ENCODE data around the gene ULBP1. TPM values are rescaled to one million over a fixed set of nuclear protein-coding genes. Genes with fewer than 3 reads are reported as not detected.
"Not testable (repeated sequence)": the region's sequence is repeated elsewhere in the genome, so short reads cannot be mapped to it uniquely, and the experiment has no call there.

The ULBP1 gene
- total and polyA plus RNA-seq, 2 experiments from 2014 or later, result 0.27 TPM

- WGBS (ENCODE audit: low lambda C conversion rate, missing lambda C conversion rate), result 57% methylated on average over 2 of the region's 2 CpGs
- H3K4me2 ChIP-seq, result no peak overlapping the region
- no peak for TF ChIP-seq EZH2 (IDR thresholded peaks at IDR 0.05; ENCODE audit: borderline replicate concordance)
- no peak for TF ChIP-seq EZH2phosphoT487 (IDR thresholded peaks at IDR 0.05; ENCODE audit: low read depth, severe bottlenecking, unreplicated experiment)
- TF ChIP-seq, protein P1, sequence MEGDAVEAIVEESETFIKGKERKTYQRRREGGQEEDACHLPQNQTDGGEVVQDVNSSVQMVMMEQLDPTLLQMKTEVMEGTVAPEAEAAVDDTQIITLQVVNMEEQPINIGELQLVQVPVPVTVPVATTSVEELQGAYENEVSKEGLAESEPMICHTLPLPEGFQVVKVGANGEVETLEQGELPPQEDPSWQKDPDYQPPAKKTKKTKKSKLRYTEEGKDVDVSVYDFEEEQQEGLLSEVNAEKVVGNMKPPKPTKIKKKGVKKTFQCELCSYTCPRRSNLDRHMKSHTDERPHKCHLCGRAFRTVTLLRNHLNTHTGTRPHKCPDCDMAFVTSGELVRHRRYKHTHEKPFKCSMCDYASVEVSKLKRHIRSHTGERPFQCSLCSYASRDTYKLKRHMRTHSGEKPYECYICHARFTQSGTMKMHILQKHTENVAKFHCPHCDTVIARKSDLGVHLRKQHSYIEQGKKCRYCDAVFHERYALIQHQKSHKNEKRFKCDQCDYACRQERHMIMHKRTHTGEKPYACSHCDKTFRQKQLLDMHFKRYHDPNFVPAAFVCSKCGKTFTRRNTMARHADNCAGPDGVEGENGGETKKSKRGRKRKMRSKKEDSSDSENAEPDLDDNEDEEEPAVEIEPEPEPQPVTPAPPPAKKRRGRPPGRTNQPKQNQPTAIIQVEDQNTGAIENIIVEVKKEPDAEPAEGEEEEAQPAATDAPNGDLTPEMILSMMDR (IDR thresholded peaks at IDR 0.05; ENCODE audit: poor library complexity), result no peak
- no peak for DNase-seq (ENCODE audit: low spot score)
- H3K27ac ChIP-seq, result no peak overlapping the region
- H3K36me3 ChIP-seq (replicated peaks; ENCODE audit: insufficient read depth, low read depth), result no peaks in the 10 kb centered on the region
- H3K4me3 ChIP-seq, result no peak overlapping the region
- no peaks in the 10 kb centered on the region for H4K20me1 ChIP-seq (ENCODE audit: insufficient read depth, poor library complexity, severe bottlenecking)
- H2AFZ ChIP-seq, result no peak overlapping the region
- H3K79me2 ChIP-seq, result no peaks in the 10 kb centered on the region
- H3K9me3 ChIP-seq (ENCODE audit: low read depth), result no peaks in the 10 kb centered on the region
- peaks cover under 1% of the 10 kb centered on the region for H3K4me1 ChIP-seq (ENCODE audit: insufficient read depth)
- no peaks in the 10 kb centered on the region for H3K9me2 ChIP-seq (replicated peaks; ENCODE audit: insufficient read depth)
- peaks cover 90% of the 10 kb centered on the region for H3K27me3 ChIP-seq
Observed at GRCh38 chr6:149969635-149970034, 5.9 kb downstream of the ULBP1 start.

DNA sequence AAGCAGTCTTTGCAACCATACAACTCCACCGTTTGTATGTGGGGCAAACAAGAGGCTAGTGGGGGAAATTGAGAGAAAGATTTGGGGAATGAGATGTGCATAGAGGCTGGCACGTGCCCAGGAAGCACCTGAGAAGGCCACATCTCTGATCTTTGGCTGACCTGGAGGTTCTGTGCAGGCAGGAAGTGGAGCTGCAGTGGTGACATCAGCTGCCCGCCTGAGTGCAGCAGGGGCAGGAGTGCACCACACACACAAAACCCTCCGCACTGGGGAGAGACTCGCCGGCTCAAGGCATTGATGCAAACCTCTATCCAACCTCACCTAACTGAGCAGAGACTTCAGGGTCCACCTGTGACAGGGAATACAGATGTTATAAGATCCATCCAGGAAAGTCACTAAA, 10.7 kb downstream of the ULBP1 start:
- H3K79me2 ChIP-seq; H3K4me2 ChIP-seq; H3K9me3 ChIP-seq (ENCODE audit: low read depth); H3K4me3 ChIP-seq; H2AFZ ChIP-seq; H3K27ac ChIP-seq; H3K4me1 ChIP-seq (ENCODE audit: insufficient read depth); H3K9me2 ChIP-seq (replicated peaks; ENCODE audit: insufficient read depth); H3K36me3 ChIP-seq (replicated peaks; ENCODE audit: insufficient read depth, low read depth); H4K20me1 ChIP-seq (ENCODE audit: insufficient read depth, poor library complexity, severe bottlenecking); DNase-seq (ENCODE audit: low spot score): not testable (repeated sequence)
- H3K27me3 ChIP-seq, result peaks cover 88% of the 10 kb centered on the region
- 51% methylated on average over 6 of the region's 6 CpGs for WGBS (ENCODE audit: low lambda C conversion rate, missing lambda C conversion rate)

DNA sequence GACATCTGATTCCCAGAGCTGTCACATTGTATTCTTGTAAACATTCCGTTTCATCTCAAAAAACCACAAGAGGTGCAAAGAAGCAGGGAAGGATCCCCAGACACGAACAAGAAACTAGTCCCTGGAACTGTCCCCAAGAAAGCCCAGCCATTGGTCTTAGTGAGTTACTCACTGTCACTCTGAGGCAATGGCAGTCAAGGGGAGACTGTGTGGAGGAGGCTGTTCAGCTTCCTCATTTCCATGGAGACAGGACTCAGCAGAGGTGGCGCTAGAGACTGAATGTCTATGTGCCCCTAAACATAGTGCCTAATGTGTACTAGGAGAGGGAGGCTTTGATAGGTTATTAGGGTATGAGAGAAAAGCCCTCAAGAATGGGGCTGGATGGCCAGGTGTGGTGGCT, 11.1 kb downstream of the ULBP1 start:
- H3K9me2 ChIP-seq (replicated peaks; ENCODE audit: insufficient read depth), result no peaks in the 10 kb centered on the region
- peaks cover 88% of the 10 kb centered on the region for H3K27me3 ChIP-seq
- TF ChIP-seq, protein P1 (IDR thresholded peaks at IDR 0.05; ENCODE audit: poor library complexity), result no peak
- TF ChIP-seq EZH2 (IDR thresholded peaks at IDR 0.05; ENCODE audit: borderline replicate concordance) (no peak), EZH2phosphoT487 (IDR thresholded peaks at IDR 0.05; ENCODE audit: low read depth, severe bottlenecking, unreplicated experiment) (no peak)
- no peaks in the 10 kb centered on the region for H3K9me3 ChIP-seq (ENCODE audit: low read depth)
- no peaks in the 10 kb centered on the region for H3K36me3 ChIP-seq (replicated peaks; ENCODE audit: insufficient read depth, low read depth)
- 45% methylated on average over 3 of the region's 3 CpGs for WGBS (ENCODE audit: low lambda C conversion rate, missing lambda C conversion rate)
- DNase-seq (ENCODE audit: low spot score), result no peak
- no peak overlapping the region for H3K4me3 ChIP-seq
- no peak overlapping the region for H2AFZ ChIP-seq
- H3K4me1 ChIP-seq (ENCODE audit: insufficient read depth), result no peaks in the 10 kb centered on the region
- no peaks in the 10 kb centered on the region for H4K20me1 ChIP-seq (ENCODE audit: insufficient read depth, poor library complexity, severe bottlenecking)
- no peaks in the 10 kb centered on the region for H3K79me2 ChIP-seq
- no peak overlapping the region for H3K4me2 ChIP-seq
- no peak overlapping the region for H3K27ac ChIP-seq

DNA sequence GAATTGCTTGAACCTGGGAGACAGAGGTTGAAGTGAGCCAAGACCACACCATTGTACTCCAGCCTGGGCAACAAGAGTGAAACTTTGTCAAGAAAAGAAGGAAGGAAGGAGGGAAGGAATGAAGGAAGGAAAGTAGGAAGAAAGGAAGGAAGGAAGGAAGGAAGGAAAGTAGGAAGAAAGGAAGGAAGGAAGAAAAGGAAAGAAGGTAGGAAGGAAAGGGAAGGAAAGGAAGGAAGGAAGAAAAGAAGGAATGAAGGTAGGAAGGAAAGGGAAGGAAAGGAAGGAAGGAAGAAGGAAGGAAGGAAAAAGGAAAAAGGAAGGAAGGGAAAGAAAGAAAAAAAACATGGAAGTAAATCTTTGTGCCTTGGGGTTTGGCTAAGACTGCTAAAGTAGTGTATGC, 11.7 kb downstream of the ULBP1 start:
- H3K9me2 ChIP-seq (replicated peaks; ENCODE audit: insufficient read depth), result no peaks in the 10 kb centered on the region
- DNase-seq (ENCODE audit: low spot score), result no peak

More for the DNA sequence above, 11.7 kb downstream of the ULBP1 start:
- H2AFZ ChIP-seq, result no peak overlapping the region
- peaks cover 87% of the 10 kb centered on the region for H3K27me3 ChIP-seq
- no peak overlapping the region for H3K4me3 ChIP-seq
- H4K20me1 ChIP-seq (ENCODE audit: insufficient read depth, poor library complexity, severe bottlenecking), result no peaks in the 10 kb centered on the region
- TF ChIP-seq EZH2phosphoT487 (IDR thresholded peaks at IDR 0.05; ENCODE audit: low read depth, severe bottlenecking, unreplicated experiment) (no peak), EZH2 (IDR thresholded peaks at IDR 0.05; ENCODE audit: borderline replicate concordance) (no peak)
- TF ChIP-seq, protein P1 (IDR thresholded peaks at IDR 0.05; ENCODE audit: poor library complexity), result no peak
- H3K4me1 ChIP-seq (ENCODE audit: insufficient read depth), result no peaks in the 10 kb centered on the region
- no peak overlapping the region for H3K27ac ChIP-seq
- H3K4me2 ChIP-seq, result no peak overlapping the region
- no peaks in the 10 kb centered on the region for H3K36me3 ChIP-seq (replicated peaks; ENCODE audit: insufficient read depth, low read depth)
- H3K9me3 ChIP-seq (ENCODE audit: low read depth), result no peaks in the 10 kb centered on the region
- H3K79me2 ChIP-seq, result no peaks in the 10 kb centered on the region

All from hepatocyte (in vitro differentiated cells).